ENCODE data around the gene OR10D3.

GRCh38 chr11:124222407-124222806 lies 39.3 kb downstream of the OR10D3 start:
- TF ChIP-seq GATA3 (IDR thresholded peaks at IDR 0.05; ENCODE audit: low read depth, low read length) (no peak), GATA2 (IDR thresholded peaks at IDR 0.05; ENCODE audit: low read depth, low read length) (no peak)

Data from SH-SY5Y (cell line).